GM23248 (cell line): ENCODE data around the gene SNRNP35.

Experiments
- EZH2 ChIP-seq: fragments of 200-600 bp; sonication (generic); IDR thresholded peaks from 2 replicates; pipeline ENCODE4 v1.6.1; 2018; ENCODE audit warnings: antibody characterized with exemption, mild to moderate bottlenecking; ENCODE audit not compliant: insufficient read depth, poor library complexity, severe bottlenecking
- EZH2phosphoT487 ChIP-seq: fragments of 200-600 bp; sonication (generic); IDR thresholded peaks from 2 replicates; pipeline ENCODE4 v1.6.1; 2018; ENCODE audit warnings: antibody characterized with exemption, moderate library complexity, mild to moderate bottlenecking, low read depth; ENCODE audit not compliant: insufficient read depth

DNA sequence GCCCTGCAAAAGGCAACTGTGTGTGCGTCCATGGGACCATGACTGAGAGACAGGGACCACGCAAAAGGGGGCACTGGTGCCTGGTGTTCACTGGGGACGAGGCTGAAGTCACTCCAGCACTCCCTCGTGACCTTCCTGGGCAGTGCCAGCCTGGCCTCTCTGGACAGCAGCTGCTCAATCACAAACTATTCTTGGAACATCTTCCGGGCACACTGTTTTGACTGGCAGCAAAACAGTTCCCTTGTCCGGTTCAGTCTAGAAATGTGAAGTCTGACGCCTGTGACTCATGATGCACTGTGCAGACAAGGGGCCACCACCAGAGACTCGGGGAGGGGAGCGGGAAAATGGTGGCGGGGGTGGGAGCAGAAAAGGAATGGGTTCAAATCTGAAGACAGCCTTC is 20.8 kb downstream of the SNRNP35 start:
- TF ChIP-seq EZH2 (no peak), EZH2phosphoT487 (no peak)
